Mesenchymal stem cell (in vitro differentiated cells and primary cell): ENCODE data around the gene CAMK2D.

ENCODE experiments used
- DNase-seq: peaks from one replicate; pipeline ENCODE4 v3.0.0-alpha.2; 2013
- H2AFZ ChIP-seq: one replicate; pipeline ENCODE4 v1.6.1; 2013; ENCODE audit warnings: low read depth, mild to moderate bottlenecking, control low read depth, inconsistent platforms, low read length, moderate library complexity
- H2AK5ac ChIP-seq: 2 replicates; pipeline ENCODE4 v1.6.1; 2013; ENCODE audit warnings: low read length, moderate library complexity, mild to moderate bottlenecking, inconsistent platforms; ENCODE audit not compliant: severe bottlenecking
- H2BK120ac ChIP-seq: one replicate; pipeline ENCODE4 v1.6.1; 2013; ENCODE audit warnings: low read depth, mild to moderate bottlenecking, inconsistent platforms, low read length, moderate library complexity
- H2BK12ac ChIP-seq, 2 experiments: one replicate each; pipeline ENCODE4 v1.6.1; 2013; ENCODE audit warnings: inconsistent platforms in 2 of 2, low read length in 2 of 2, mild to moderate bottlenecking in 2 of 2, moderate library complexity in 2 of 2, control low read depth in 1 of 2
- H2BK15ac ChIP-seq: one replicate; pipeline ENCODE4 v1.6.1; 2013; ENCODE audit warnings: mild to moderate bottlenecking, low read depth, inconsistent platforms; ENCODE audit not compliant: poor library complexity, severe bottlenecking
- H2BK5ac ChIP-seq: 2 replicates; pipeline ENCODE4 v1.6.1; 2013; ENCODE audit warnings: low read depth, mild to moderate bottlenecking, low read length, control low read depth, inconsistent platforms; ENCODE audit not compliant: poor library complexity, severe bottlenecking
- H3K14ac ChIP-seq, 2 experiments: one replicate each; pipeline ENCODE4 v1.6.1; 2013; ENCODE audit warnings: inconsistent platforms in 2 of 2, low read length in 2 of 2, control low read depth in 1 of 2, mild to moderate bottlenecking in 1 of 2, moderate library complexity in 1 of 2
- H3K18ac ChIP-seq, 2 experiments: one replicate each; pipeline ENCODE4 v1.6.1; 2013; ENCODE audit warnings: inconsistent platforms in 2 of 2, low read length in 2 of 2, control low read depth in 1 of 2, low read depth in 1 of 2, mild to moderate bottlenecking in 1 of 2
- H3K23ac ChIP-seq, 2 experiments: one replicate each; pipeline ENCODE4 v1.6.1; 2013; ENCODE audit warnings: inconsistent platforms in 2 of 2, low read length in 2 of 2, mild to moderate bottlenecking in 2 of 2, moderate library complexity in 2 of 2, control low read depth in 1 of 2
- H3K27ac ChIP-seq: 2 replicates; pipeline ENCODE4 v1.5.1; 2013; ENCODE audit warnings: mild to moderate bottlenecking, moderate library complexity, low read length, control low read depth, inconsistent platforms; ENCODE audit not compliant: poor library complexity, severe bottlenecking
- H3K27me3 ChIP-seq, 2 experiments: 2 replicates each; pipeline versions ENCODE4 v1.6.1 to v1.7.0; 2013; ENCODE audit warnings: low read length in 2 of 2, mild to moderate bottlenecking in 2 of 2, moderate library complexity in 2 of 2, control low read depth in 1 of 2, inconsistent platforms in 1 of 2; ENCODE audit not compliant: control insufficient read depth in 1 of 2, insufficient read depth in 1 of 2
- H3K36me3 ChIP-seq, 2 experiments: 2 replicates each; pipeline versions ENCODE4 v1.6.1 to v1.7.0; 2013; ENCODE audit warnings: low read length in 2 of 2, control low read depth in 1 of 2, inconsistent platforms in 1 of 2, low read depth in 1 of 2, mild to moderate bottlenecking in 1 of 2; ENCODE audit not compliant: insufficient read depth in 2 of 2, control insufficient read depth in 1 of 2
- H3K4ac ChIP-seq, 2 experiments: one replicate each; pipeline ENCODE4 v1.6.1; 2013; ENCODE audit warnings: inconsistent platforms in 2 of 2, low read length in 2 of 2, mild to moderate bottlenecking in 2 of 2, moderate library complexity in 2 of 2, control low read depth in 1 of 2, low read depth in 1 of 2
- H3K4me1 ChIP-seq: 2 replicates; pipeline ENCODE4 v1.6.1; 2013; ENCODE audit warnings: low read depth, low read length, control low read depth; ENCODE audit not compliant: control insufficient read depth, insufficient read depth
- H3K4me2 ChIP-seq: 2 replicates; pipeline ENCODE4 v1.6.1; 2013; ENCODE audit warnings: low read length, mild to moderate bottlenecking, inconsistent platforms; ENCODE audit not compliant: poor library complexity, severe bottlenecking
- H3K4me3 ChIP-seq, 2 experiments: 2 replicates each; pipeline versions ENCODE4 v1.5.1 to v1.7.0; 2013; ENCODE audit warnings: low read length in 2 of 2, mild to moderate bottlenecking in 2 of 2, control low read depth in 1 of 2, low read depth in 1 of 2; ENCODE audit not compliant: insufficient read depth in 1 of 2
- H3K79me1 ChIP-seq: replicated peaks from 2 replicates; pipeline ENCODE4 v1.6.1; 2013; ENCODE audit warnings: mild to moderate bottlenecking, control low read depth, low read length, inconsistent platforms; ENCODE audit not compliant: poor library complexity, severe bottlenecking
- H3K9ac ChIP-seq: 2 replicates; pipeline ENCODE4 v1.7.0; 2013; ENCODE audit warnings: mild to moderate bottlenecking, low read length, moderate library complexity
- H3K9me3 ChIP-seq: 2 replicates; pipeline ENCODE4 v1.7.0; 2013; ENCODE audit warnings: mild to moderate bottlenecking, low read length; ENCODE audit not compliant: control insufficient read depth
- H4K8ac ChIP-seq: one replicate; pipeline ENCODE4 v1.6.1; 2013; ENCODE audit warnings: inconsistent platforms, mild to moderate bottlenecking, low read length, moderate library complexity
- H4K91ac ChIP-seq: one replicate; pipeline ENCODE4 v1.6.1; 2013; ENCODE audit warnings: mild to moderate bottlenecking, low read length, inconsistent platforms
- WGBS: methylation state at CpG from one replicate; pipeline ENCODE4 v1.1.7; 2013; ENCODE audit warnings: mixed read lengths; 5-methylcytosine and 5-hydroxymethylcytosine counted together

CAMK2D gene

GRCh38 chr4:113461281-113461680, 300.3 kb downstream of the CAMK2D start:
- Histone ChIP-seq H2BK12ac (no peak overlapping the region), H3K18ac (no peak overlapping the region), H2AFZ (no peak overlapping the region), H3K79me1 (peaks cover 10% of the 10 kb centered on the region), H3K27ac (no peak overlapping the region), H4K8ac (no peak overlapping the region), H3K36me3 (peaks cover 10 to 95% of the 10 kb centered on the region in 2 experiments), H3K27me3 (no peaks in the 10 kb centered on the region), H2BK15ac (no peak overlapping the region), H3K4me1 (no peaks in the 10 kb centered on the region), H3K4ac (no peak overlapping the region), H3K9ac (no peak overlapping the region), H3K14ac (no peak overlapping the region), H2BK120ac (no peak overlapping the region), H4K91ac (no peak overlapping the region), H3K23ac (no peak overlapping the region), H3K4me3 (no peak overlapping the region), H2BK5ac (no peak overlapping the region), H3K9me3 (no peaks in the 10 kb centered on the region), H3K4me2 (no peak overlapping the region), H2AK5ac (no peak overlapping the region)
- DNase-seq, result no peak

GRCh38 chr4:113457886-113458285, 303.7 kb downstream of the CAMK2D start:
- H3K18ac ChIP-seq, result no peak overlapping the region
- no peak overlapping the region for H3K14ac ChIP-seq
- peaks cover 4% of the 10 kb centered on the region for H3K79me1 ChIP-seq
- no peak overlapping the region for H3K4ac ChIP-seq
- DNase-seq, result peak; percentile 26
- no peaks in the 10 kb centered on the region for H3K27me3 ChIP-seq
- no peak overlapping the region for H2BK5ac ChIP-seq
- peaks cover 8 to 100% of the 10 kb centered on the region in 2 experiments for H3K36me3 ChIP-seq
- H3K9ac ChIP-seq, result no peak overlapping the region
- no peak overlapping the region for H3K23ac ChIP-seq
- no peak overlapping the region for H2BK120ac ChIP-seq
- no peak overlapping the region for H3K27ac ChIP-seq
- H2AFZ ChIP-seq, result no peak overlapping the region
- H4K91ac ChIP-seq, result no peak overlapping the region
- no peak overlapping the region for H3K4me3 ChIP-seq
- H2AK5ac ChIP-seq, result no peak overlapping the region
- no peak overlapping the region for H2BK15ac ChIP-seq
- H4K8ac ChIP-seq, result no peak overlapping the region
- no peak overlapping the region for H3K4me2 ChIP-seq
- H3K9me3 ChIP-seq, result no peaks in the 10 kb centered on the region
- no peaks in the 10 kb centered on the region for H3K4me1 ChIP-seq
- H2BK12ac ChIP-seq, result no peak overlapping the region

DNA sequence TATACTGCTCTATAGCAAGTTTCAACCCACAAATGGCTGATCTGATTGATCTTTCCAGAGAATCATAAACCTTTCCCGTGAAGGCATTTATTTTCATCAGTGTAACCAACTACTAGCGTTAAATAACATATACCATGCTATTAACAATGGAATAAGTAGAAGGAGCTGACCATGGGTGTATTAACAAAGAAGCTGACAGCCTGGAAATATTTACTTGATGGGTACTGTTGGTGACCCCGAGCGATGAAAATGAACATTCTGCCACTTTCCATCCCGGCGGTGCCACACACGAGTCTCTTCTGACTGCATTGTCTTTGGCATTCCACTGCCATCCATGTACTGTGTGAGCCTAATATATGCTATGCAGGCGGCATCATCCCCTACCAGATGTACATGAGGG, 304.4 kb downstream of the CAMK2D start:
- Histone ChIP-seq H3K9ac (no peak overlapping the region), H2BK12ac (no peak overlapping the region), H3K27ac (no peak overlapping the region), H3K4me1 (no peaks in the 10 kb centered on the region), H2AFZ (no peak overlapping the region), H3K79me1 (peaks cover 3% of the 10 kb centered on the region), H3K9me3 (no peaks in the 10 kb centered on the region), H3K18ac (no peak overlapping the region), H2BK120ac (no peak overlapping the region), H4K91ac (no peak overlapping the region), H3K36me3 (peaks cover 8 to 97% of the 10 kb centered on the region in 2 experiments), H2BK5ac (no peak overlapping the region), H3K4me2 (no peak overlapping the region), H3K23ac (no peak overlapping the region), H2BK15ac (no peak overlapping the region), H3K4ac (no peak overlapping the region), H2AK5ac (no peak overlapping the region), H3K27me3 (no peaks in the 10 kb centered on the region), H3K14ac (no peak overlapping the region), H4K8ac (no peak overlapping the region), H3K4me3 (no peak overlapping the region)
- DNase-seq, result no peak
- 98% methylated on average over 6 of the region's 8 CpGs for WGBS

DNA sequence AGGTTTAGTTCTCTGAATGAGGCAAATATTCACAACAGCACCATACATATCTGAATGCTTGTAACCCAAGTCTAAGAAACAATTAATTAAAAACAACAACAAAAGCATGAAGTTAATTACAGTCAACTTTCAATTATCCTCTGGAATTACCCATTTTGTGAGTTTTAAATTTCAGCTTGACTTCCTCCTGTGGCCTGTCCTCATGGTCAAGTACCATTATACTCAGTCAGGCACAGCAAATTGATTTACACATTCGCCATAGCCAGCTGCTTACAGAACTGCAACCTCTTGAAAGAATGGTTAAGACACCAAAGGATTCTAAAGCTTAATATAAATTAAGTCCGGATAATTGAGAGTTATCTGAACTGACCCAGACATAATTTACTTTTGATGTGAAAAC, 306.5 kb downstream of the CAMK2D start:
- no peak overlapping the region for H2BK5ac ChIP-seq
- no peak overlapping the region for H4K8ac ChIP-seq
- no peak overlapping the region for H3K4me3 ChIP-seq
- H3K27me3 ChIP-seq, result no peaks in the 10 kb centered on the region
- WGBS, result no CpG with 5 or more reads among the region's 2 CpGs
- no peak overlapping the region for H4K91ac ChIP-seq
- no peaks in the 10 kb centered on the region for H3K79me1 ChIP-seq
- no peak overlapping the region for H3K14ac ChIP-seq
- H2BK15ac ChIP-seq, result no peak overlapping the region
- H2BK120ac ChIP-seq, result no peak overlapping the region
- no peak overlapping the region for H3K23ac ChIP-seq
- H3K9me3 ChIP-seq, result no peaks in the 10 kb centered on the region
- H3K4me1 ChIP-seq, result no peaks in the 10 kb centered on the region
- H2AK5ac ChIP-seq, result no peak overlapping the region
- peaks cover 5 to 93% of the 10 kb centered on the region in 2 experiments for H3K36me3 ChIP-seq
- H2BK12ac ChIP-seq, result no peak overlapping the region
- H3K27ac ChIP-seq, result no peak overlapping the region
- no peak overlapping the region for H3K18ac ChIP-seq
- no peak overlapping the region for H3K9ac ChIP-seq
- no peak overlapping the region for H3K4ac ChIP-seq
- H2AFZ ChIP-seq, result no peak overlapping the region
- no peak for DNase-seq
- no peak overlapping the region for H3K4me2 ChIP-seq
